NOMO-1 treated with dmso at 0.1 percent for 144 hours (cell line): Measurements from ENCODE around the gene CACNA1E.

Experiments
- DNase-seq: peaks from one replicate; lab custom pipeline; 2025; ENCODE audit not compliant: unreplicated experiment; lab: John Stamatoyannopoulos, UW

The CACNA1E gene

GRCh38 chr1:181483285-181484195, at the start of gene CACNA1E:
Gene CACNA1E (plus strand): TSS chr1:181483517. CDS start chr1:181483745, 228 bp downstream.
- no peak for DNase-seq

GRCh38 chr1:181433931-181434330, 49.4 kb upstream of the CACNA1E start:
- DNase-seq, result no peak

- no peak for DNase-seq
Observed at GRCh38 chr1:181438013-181438412, 45.3 kb upstream of the CACNA1E start.

- no peak for DNase-seq
Observed at GRCh38 chr1:181440510-181440909, 42.8 kb upstream of the CACNA1E start.

GRCh38 chr1:181442181-181442525, 41.2 kb upstream of the CACNA1E start:
- DNase-seq, result no peak

GRCh38 chr1:181443231-181443853, 40.0 kb upstream of the CACNA1E start:
- no peak for DNase-seq

- no peak for DNase-seq
Observed at GRCh38 chr1:181445436-181445835, 37.9 kb upstream of the CACNA1E start.

GRCh38 chr1:181448461-181448860, 34.9 kb upstream of the CACNA1E start:
- DNase-seq, result no peak

- no peak for DNase-seq
Observed at GRCh38 chr1:181451661-181452230, 31.6 kb upstream of the CACNA1E start.

- DNase-seq, result no peak
Observed at GRCh38 chr1:181452746-181453145, 30.6 kb upstream of the CACNA1E start.

- DNase-seq, result no peak
Observed at GRCh38 chr1:181453541-181454201, 29.6 kb upstream of the CACNA1E start.

- DNase-seq, result no peak
Observed at GRCh38 chr1:181456551-181456950, 26.8 kb upstream of the CACNA1E start.

GRCh38 chr1:181458419-181458818, 24.9 kb upstream of the CACNA1E start:
- no peak for DNase-seq

GRCh38 chr1:181459067-181459466, 24.2 kb upstream of the CACNA1E start:
- DNase-seq, result no peak

GRCh38 chr1:181469829-181470228, 13.5 kb upstream of the CACNA1E start:
- DNase-seq, result no peak

- DNase-seq, result no peak
Observed at GRCh38 chr1:181475580-181475979, 7.7 kb upstream of the CACNA1E start.

- no peak for DNase-seq
Observed at GRCh38 chr1:181476581-181476980, 6.7 kb upstream of the CACNA1E start.

GRCh38 chr1:181478306-181478705, 5.0 kb upstream of the CACNA1E start:
- no peak for DNase-seq

- DNase-seq, result peak; percentile 19
Observed at GRCh38 chr1:181479137-181479745, 4.1 kb upstream of the CACNA1E start.

- no peak for DNase-seq
Observed at GRCh38 chr1:181482001-181482430, 1.3 kb upstream of the CACNA1E start.
